Measurements from ENCODE around the gene ASAP2. TPM values are rescaled to one million over a fixed set of nuclear protein-coding genes. Genes with fewer than 3 reads are reported as not detected.

The ASAP2 gene
- total and polyA plus RNA-seq, 2 donors (not counting 1 experiment from before 2014, with no cell fraction given), result 0.04 TPM; not detected in 1

GRCh38 chr2:9391961-9392720 lies 185.5 kb downstream of the ASAP2 start:
- ATAC-seq (ENCODE audit: low read depth) (no peak), DNase-seq (no peak)
- ChIA-PET CTCF (no interaction called here), POLR2A (no interaction called here)
- Histone ChIP-seq H3K9ac (ENCODE audit: low read length) (no peak overlapping the region), H3K27me3 (replicated peaks in 1 of 4; ENCODE audit: control extremely low read depth in 1 of 4, control insufficient read depth in 3 of 4, insufficient read depth in 4 of 4, low read length in 3 of 4) (no peaks in the 10 kb centered on the region), H4K20me1 (ENCODE audit: control insufficient read depth, insufficient read depth, low read length, poor library complexity, severe bottlenecking) (no peaks in the 10 kb centered on the region), H3K4me1 (ENCODE audit: control insufficient read depth in 2 of 2, insufficient read depth in 2 of 2, low read length in 2 of 2) (no peaks in the 10 kb centered on the region), H3K4me3 (ENCODE audit: control extremely low read depth in 1 of 5, extremely low read depth in 1 of 5, insufficient read depth in 1 of 5, low read depth in 2 of 5, low read length in 4 of 5) (no peak overlapping the region), H3K9me3 (ENCODE audit: control extremely low read depth in 1 of 3, control insufficient read depth in 2 of 3, insufficient read depth in 1 of 3, low read length in 2 of 3) (no peaks in the 10 kb centered on the region), H3K79me2 (ENCODE audit: control insufficient read depth, insufficient read depth, low read length) (no peaks in the 10 kb centered on the region), H3K36me3 (replicated peaks in 1 of 2; ENCODE audit: control extremely low read depth in 1 of 2, control insufficient read depth in 1 of 2, extremely low read depth in 1 of 2, insufficient read depth in 2 of 2, low read length in 1 of 2) (no peaks in the 10 kb centered on the region), H2AFZ (ENCODE audit: insufficient read depth, low read depth, low read length, poor library complexity, severe bottlenecking) (no peak overlapping the region), H3K27ac (ENCODE audit: low read length in 2 of 2) (no peak overlapping the region), H3K4me2 (replicated peaks; ENCODE audit: low read depth, low read length, poor library complexity, severe bottlenecking) (no peak overlapping the region)
- Mint-ChIP-seq H3K27ac (no peak overlapping the region), H3K4me3 (no peak overlapping the region), H3K4me1 (no peaks in the 10 kb centered on the region), H3K9me3 (ENCODE audit: insufficient read depth) (no peaks in the 10 kb centered on the region), H3K27me3 (no peaks in the 10 kb centered on the region)
- intact Hi-C loops (cut with micrococcal nuclease), result no loop called here
- 92% methylated on average over 7 of the region's 13 CpGs for WGBS (ENCODE audit: insufficient coverage)
- no peak for TF ChIP-seq EZH2 (IDR thresholded peaks at IDR 0.05; ENCODE audit: borderline replicate concordance, insufficient read depth, low read depth, low read length, poor library complexity, severe bottlenecking)
- no peak for TF ChIP-seq CTCF (IDR thresholded peaks at IDR 0.05)

GRCh38 chr2:9392898-9393765 lies 186.5 kb downstream of the ASAP2 start:
- no peaks in the 10 kb centered on the region for H4K20me1 ChIP-seq (ENCODE audit: control insufficient read depth, insufficient read depth, low read length, poor library complexity, severe bottlenecking)
- no peaks in the 10 kb centered on the region for H3K27me3 Mint-ChIP-seq
- POLR2A ChIA-PET, result no interaction called here
- no peak overlapping the region for H3K27ac Mint-ChIP-seq
- DNase-seq, result no peak
- H3K4me3 ChIP-seq (ENCODE audit: control extremely low read depth in 1 of 5, extremely low read depth in 1 of 5, insufficient read depth in 1 of 5, low read depth in 2 of 5, low read length in 4 of 5), result no peak overlapping the region
- H3K4me1 Mint-ChIP-seq, result no peaks in the 10 kb centered on the region
- no peak overlapping the region for H3K9ac ChIP-seq (ENCODE audit: low read length)
- CTCF ChIA-PET, result no interaction called here
- no peaks in the 10 kb centered on the region for H3K9me3 ChIP-seq (ENCODE audit: control extremely low read depth in 1 of 3, control insufficient read depth in 2 of 3, insufficient read depth in 1 of 3, low read length in 2 of 3)
- intact Hi-C loops (cut with micrococcal nuclease), result no loop called here
- no peak overlapping the region for H2AFZ ChIP-seq (ENCODE audit: insufficient read depth, low read depth, low read length, poor library complexity, severe bottlenecking)
- no peak for ATAC-seq (ENCODE audit: low read depth)
- 79% methylated on average over 21 of the region's 28 CpGs for WGBS (ENCODE audit: insufficient coverage)
- no peak overlapping the region for H3K27ac ChIP-seq (ENCODE audit: low read length in 2 of 2)
- H3K9me3 Mint-ChIP-seq (ENCODE audit: insufficient read depth), result no peaks in the 10 kb centered on the region
- no peak for TF ChIP-seq CTCF (IDR thresholded peaks at IDR 0.05)
- no peak for TF ChIP-seq EZH2 (IDR thresholded peaks at IDR 0.05; ENCODE audit: borderline replicate concordance, insufficient read depth, low read depth, low read length, poor library complexity, severe bottlenecking)
- no peaks in the 10 kb centered on the region for H3K36me3 ChIP-seq (replicated peaks in 1 of 2; ENCODE audit: control extremely low read depth in 1 of 2, control insufficient read depth in 1 of 2, extremely low read depth in 1 of 2, insufficient read depth in 2 of 2, low read length in 1 of 2)
- no peaks in the 10 kb centered on the region for H3K27me3 ChIP-seq (replicated peaks in 1 of 4; ENCODE audit: control extremely low read depth in 1 of 4, control insufficient read depth in 3 of 4, insufficient read depth in 4 of 4, low read length in 3 of 4)
- no peaks in the 10 kb centered on the region for H3K79me2 ChIP-seq (ENCODE audit: control insufficient read depth, insufficient read depth, low read length)
- no peak overlapping the region for H3K4me3 Mint-ChIP-seq
- H3K4me2 ChIP-seq (replicated peaks; ENCODE audit: low read depth, low read length, poor library complexity, severe bottlenecking), result no peak overlapping the region
- H3K4me1 ChIP-seq (ENCODE audit: control insufficient read depth in 2 of 2, insufficient read depth in 2 of 2, low read length in 2 of 2), result no peaks in the 10 kb centered on the region
